ENCODE data around the gene NENF.

Gene NENF

GRCh38 chr1:212428496-212428895 lies 4.2 kb upstream of the NENF start:
- Mint-ChIP-seq H3K36me3 (ENCODE audit: low read depth) (no peaks in the 10 kb centered on the region), H3K27ac (no peak overlapping the region), H3K9me3 (no peaks in the 10 kb centered on the region), H3K27me3 (ENCODE audit: low read depth) (peaks cover 8% of the 10 kb centered on the region), H3K4me3 (no peak overlapping the region), H3K4me1 (peaks cover 4% of the 10 kb centered on the region)
- no peak for TF ChIP-seq CTCF (IDR thresholded peaks at IDR 0.05; ENCODE audit: unreplicated experiment in 3 of 3)

- H3K4me3 Mint-ChIP-seq: no peak overlapping the region
- peaks cover 4% of the 10 kb centered on the region for H3K36me3 Mint-ChIP-seq (ENCODE audit: low read depth)
- no peak overlapping the region for H3K27ac Mint-ChIP-seq
- peaks cover 8% of the 10 kb centered on the region for H3K4me1 Mint-ChIP-seq
- no peaks in the 10 kb centered on the region for H3K9me3 Mint-ChIP-seq
- no peaks in the 10 kb centered on the region for H3K27me3 Mint-ChIP-seq (ENCODE audit: low read depth)
- TF ChIP-seq CTCF (IDR thresholded peaks at IDR 0.05; ENCODE audit: unreplicated experiment in 3 of 3): no peak
Measured at GRCh38 chr1:212430416-212430815, 2.3 kb upstream of the NENF start.

- H3K27me3 Mint-ChIP-seq (ENCODE audit: low read depth): no peaks in the 10 kb centered on the region
- H3K4me1 Mint-ChIP-seq: peaks cover 8% of the 10 kb centered on the region
- TF ChIP-seq CTCF (IDR thresholded peaks at IDR 0.05; ENCODE audit: unreplicated experiment in 3 of 3): no peak
- peak overlapping the region in 1 of 3 experiments; percentile 13 for H3K27ac Mint-ChIP-seq
- peaks cover 4% of the 10 kb centered on the region for H3K36me3 Mint-ChIP-seq (ENCODE audit: low read depth)
- H3K4me3 Mint-ChIP-seq: peak overlapping the region; percentile 68 to 78 (median 69)
- no peaks in the 10 kb centered on the region for H3K9me3 Mint-ChIP-seq
Measured at GRCh38 chr1:212430955-212431394, 1.7 kb upstream of the NENF start.

GRCh38 chr1:212431644-212432043 lies 1.1 kb upstream of the NENF start:
- Mint-ChIP-seq H3K27ac (peak overlapping the region in 1 of 3 experiments; percentile 13), H3K36me3 (ENCODE audit: low read depth) (peaks cover 4% of the 10 kb centered on the region), H3K4me3 (peak overlapping the region; percentile 68 to 78 (median 69)), H3K4me1 (peaks cover 8% of the 10 kb centered on the region), H3K27me3 (ENCODE audit: low read depth) (no peaks in the 10 kb centered on the region), H3K9me3 (no peaks in the 10 kb centered on the region)
- no peak for TF ChIP-seq CTCF (IDR thresholded peaks at IDR 0.05; ENCODE audit: unreplicated experiment in 3 of 3)

- Mint-ChIP-seq H3K36me3 (ENCODE audit: low read depth) (peaks cover 4% of the 10 kb centered on the region), H3K27me3 (ENCODE audit: low read depth) (no peaks in the 10 kb centered on the region), H3K9me3 (no peaks in the 10 kb centered on the region), H3K4me1 (peaks cover 8% of the 10 kb centered on the region), H3K4me3 (peak overlapping the region; percentile 71 to 86 (median 81)), H3K27ac (no peak overlapping the region)
- no peak for TF ChIP-seq CTCF (IDR thresholded peaks at IDR 0.05; ENCODE audit: unreplicated experiment in 3 of 3)
Measured at GRCh38 chr1:212432272-212432660, 454 bp upstream of the NENF start.

Measured in nephron (organoid).